ENCODE data around the gene NXF1. TPM values are rescaled to one million over a fixed set of nuclear protein-coding genes. Genes with fewer than 3 reads are reported as not detected.

Gene NXF1
- total and polyA plus RNA-seq, 2 of the 13 experiments (the other 11 are each of a cell fraction or from before 2014, with no cell fraction given), result 30.4 to 30.9 TPM

DNA sequence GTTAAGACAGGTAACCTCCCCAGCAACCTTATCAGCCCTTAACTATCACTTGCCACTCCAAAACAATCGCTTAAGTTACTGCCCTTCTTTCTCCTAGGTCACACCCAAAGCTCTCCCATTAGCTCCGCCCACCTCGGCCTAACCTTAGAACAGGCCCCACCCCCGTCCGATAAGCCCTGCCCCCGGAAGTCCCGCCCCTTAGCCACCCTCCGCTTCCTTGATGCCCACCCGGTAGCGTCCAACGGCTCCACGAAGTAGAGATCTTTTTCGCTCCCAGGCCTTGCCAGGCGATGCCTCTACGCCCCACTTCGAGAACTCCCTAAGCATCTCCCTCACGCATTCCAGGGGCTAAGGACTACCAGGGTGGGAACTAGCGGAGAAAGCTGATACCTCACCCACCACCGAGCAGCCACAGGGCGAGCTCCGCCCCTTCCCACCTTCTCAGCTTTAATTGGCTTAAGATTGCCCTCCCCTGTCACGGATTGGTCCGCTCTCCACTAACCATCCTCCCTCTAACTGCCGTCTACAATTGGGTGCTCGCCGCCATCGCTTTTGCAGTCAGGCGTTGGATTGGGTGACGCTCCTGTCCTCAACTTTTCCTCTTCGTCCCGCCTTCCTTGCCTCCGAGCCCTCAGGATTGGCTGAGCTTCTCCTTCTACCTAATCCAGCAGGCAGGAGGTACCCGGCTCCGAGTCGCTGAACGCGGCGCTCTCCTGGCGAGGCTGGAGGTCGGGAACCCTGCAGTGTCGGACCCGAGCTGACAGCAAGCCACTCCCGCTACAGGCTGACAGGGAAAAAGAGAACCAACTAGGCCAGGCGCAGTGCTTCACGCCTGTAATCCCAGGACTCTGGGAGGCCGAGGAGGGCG lies 51.3 kb downstream of the NXF1 start, which contains the start of gene ZBTB3 (continued):
- TF ChIP-seq, protein P1, sequence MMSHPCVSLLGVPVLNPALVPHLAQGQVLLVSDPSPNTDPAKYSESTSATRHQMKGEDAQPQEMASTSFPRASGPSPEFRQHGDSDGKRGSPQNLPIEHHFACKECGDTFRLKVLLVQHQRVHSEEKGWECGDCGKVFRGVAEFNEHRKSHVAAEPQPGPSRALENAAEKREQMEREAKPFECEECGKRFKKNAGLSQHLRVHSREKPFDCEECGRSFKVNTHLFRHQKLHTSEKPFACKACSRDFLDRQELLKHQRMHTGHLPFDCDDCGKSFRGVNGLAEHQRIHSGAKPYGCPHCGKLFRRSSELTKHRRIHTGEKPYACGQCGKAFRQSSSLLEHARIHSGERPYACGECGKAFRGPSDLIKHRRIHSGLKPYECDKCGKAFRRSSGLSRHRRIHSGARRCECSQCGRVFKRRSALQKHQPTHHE (CRISPR knock-in tag; IDR thresholded peaks at IDR 0.05; ENCODE audit: borderline replicate concordance), result no peak
- TF ChIP-seq SOX6 (IDR thresholded peaks at IDR 0.05), result no peak
- TF ChIP-seq SOX6 (CRISPR knock-in tag; IDR thresholded peaks at IDR 0.05), result peak; percentile 33
- TF ChIP-seq ESRRA (CRISPR knock-in tag; IDR thresholded peaks at IDR 0.05; ENCODE audit: low read depth), result no peak
- TF ChIP-seq CHD4 (IDR thresholded peaks at IDR 0.05; ENCODE audit: borderline replicate concordance, low read length), result peak; percentile 74; the same call in 1 of the 2 replicates
- TF ChIP-seq GABPB1 (CRISPR knock-in tag; IDR thresholded peaks at IDR 0.05), result peak; percentile 91
- TF ChIP-seq ZSCAN31 (CRISPR knock-in tag; IDR thresholded peaks at IDR 0.05; ENCODE audit: low read depth), result peak; percentile 49
- no peak for TF ChIP-seq MTF2 (CRISPR knock-in tag; IDR thresholded peaks at IDR 0.05; ENCODE audit: borderline replicate concordance)
- TF ChIP-seq KMT2A (CRISPR knock-in tag; IDR thresholded peaks at IDR 0.05), result peak; percentile 65; the same call in 1 of the 2 replicates

DNA sequence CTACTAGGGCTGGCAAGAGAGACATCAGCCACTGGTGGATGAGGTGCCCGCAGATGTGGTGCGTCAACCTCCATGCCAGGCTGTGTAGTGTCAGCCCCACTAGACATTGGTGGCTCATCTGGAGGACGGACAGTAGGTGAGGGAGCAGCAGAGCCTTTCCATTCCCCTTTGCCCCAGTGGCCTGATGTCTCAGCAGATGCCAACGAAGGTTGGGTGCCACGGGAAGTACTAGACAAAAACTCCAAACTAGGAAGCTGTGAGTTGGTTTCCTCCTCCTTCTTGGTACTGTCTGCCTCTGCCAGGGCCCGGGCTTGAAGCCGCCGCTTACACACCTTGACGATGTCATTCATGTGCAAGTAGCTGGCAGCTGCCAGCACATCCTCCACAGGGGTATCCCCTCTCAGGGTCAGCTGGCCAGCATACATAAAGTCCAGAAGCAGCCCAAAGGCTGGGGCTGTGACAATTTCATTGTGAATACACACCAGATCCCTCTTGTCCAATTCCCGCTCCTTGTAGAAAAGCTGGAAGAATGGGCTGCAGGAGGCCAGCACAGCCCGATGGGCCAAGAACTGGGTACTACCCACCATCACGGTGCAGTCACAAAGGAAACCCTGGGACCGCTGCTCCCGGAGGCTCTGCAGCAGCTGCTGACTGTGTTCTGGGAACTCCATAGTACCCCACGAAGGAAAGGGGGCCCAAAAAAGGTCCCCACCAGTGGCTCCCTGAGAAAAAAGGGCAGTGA lies 52.1 kb downstream of the NXF1 start:
- no peaks in the 10 kb centered on the region for H3K9me3 ChIP-seq (ENCODE audit: low read length)
- H3K79me2 ChIP-seq (ENCODE audit: insufficient read depth, low read length), result no peaks in the 10 kb centered on the region
- peaks cover 30% of the 10 kb centered on the region for H3K4me1 ChIP-seq (ENCODE audit: insufficient read depth, low read length)
- H3K4me2 ChIP-seq (ENCODE audit: low read depth, low read length), result peak overlapping the region; percentile 82
- in situ Hi-C loops (cut with HindIII; ENCODE audit: extremely low pct_ligation_motif_present, low pct_unique_long_range_greater_than_20kb), result no loop called here
- peak overlapping the region; percentile 79 for H3K9ac ChIP-seq (ENCODE audit: insufficient read depth, low read depth, low read length)
- DNase-seq (ENCODE audit: low spot score) (no peak), FAIRE-seq (no peak), ATAC-seq (peak; percentile 1; the same call in 2 of the 3 replicates)
- H4K20me1 ChIP-seq (ENCODE audit: insufficient read depth, low read length), result no peaks in the 10 kb centered on the region
- peak overlapping the region; percentile 37 to 86 (median 55) for H3K4me3 ChIP-seq (replicated peaks in 1 of 3; ENCODE audit: insufficient read depth in 1 of 3, low read depth in 2 of 3, low read length in 3 of 3)
- intact Hi-C loops (cut with micrococcal nuclease; ENCODE audit: unreplicated experiment), result no loop called here
- 95% methylated on average over 9 of the region's 15 CpGs for WGBS (ENCODE audit: low lambda C conversion rate)
- H3K27me3 ChIP-seq (ENCODE audit: control insufficient read depth in 1 of 2, insufficient read depth in 2 of 2, low read length in 2 of 2), result no peaks in the 10 kb centered on the region
- TSS peak; percentile 86 for BruUV-seq (replicated peaks)
- H2AFZ ChIP-seq (ENCODE audit: low read length), result no peak overlapping the region
- TF ChIP-seq ZNF253 (CRISPR knock-in tag; IDR thresholded peaks at IDR 0.05; ENCODE audit: borderline replicate concordance) (no peak), ARID2 (CRISPR knock-in tag; IDR thresholded peaks at IDR 0.05; ENCODE audit: borderline replicate concordance) (0 out of 2 replicates have a peak, but pooled peaks have one; percentile 35), ZNF607 (CRISPR knock-in tag; IDR thresholded peaks at IDR 0.05; ENCODE audit: borderline replicate concordance) (no peak), ZNF605 (CRISPR knock-in tag; IDR thresholded peaks at IDR 0.05) (0 out of 2 replicates have a peak, but pooled peaks have one; percentile 25), ZNF766 (CRISPR knock-in tag; IDR thresholded peaks at IDR 0.05; ENCODE audit: borderline replicate concordance) (0 out of 2 replicates have a peak, but pooled peaks have one; percentile 13)
- ChIA-PET POLR2A (interaction anchor here (0.5 to 4.4 kb wide), 42 partner anchors 8 to 247 kb away, joined by 3 to 129 read pairs (median 6); partner anchors contain the start of genes AHNAK, B3GAT3, C11orf98 and CSKMT), CTCF (ENCODE audit: low intra/inter-chr PET ratio, low total read pairs) (no interaction called here)
- peaks cover 6 to 8% of the 10 kb centered on the region in 2 experiments; a peak in 3 of 5 replicates for H3K36me3 ChIP-seq (replicated peaks in 1 of 2; ENCODE audit: control insufficient read depth in 1 of 2, insufficient read depth in 2 of 2, low read length in 2 of 2)
- peak overlapping the region; percentile 75 for H3K27ac ChIP-seq (ENCODE audit: extremely low read length, insufficient read depth, low read length)
